Suppressor macrophage treated with lipopolysaccharide for 1 hour (primary cell): ENCODE data around the gene TMEM88.

ENCODE experiments used
- DNase-seq, 3 donors: peaks; one replicate each; pipeline ENCODE4 v3.0.0-alpha.2; 2020 to 2022

The TMEM88 gene, protein sequence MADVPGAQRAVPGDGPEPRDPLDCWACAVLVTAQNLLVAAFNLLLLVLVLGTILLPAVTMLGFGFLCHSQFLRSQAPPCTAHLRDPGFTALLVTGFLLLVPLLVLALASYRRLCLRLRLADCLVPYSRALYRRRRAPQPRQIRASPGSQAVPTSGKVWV

GRCh38 chr17:7854851-7855659 lies at the start of gene TMEM88:
TMEM88 (plus strand) TSS chr17:7855066; CDS start chr17:7855075, 9 bp downstream.
- DNase-seq, result peak in 1 of 3 donors; percentile 21

- peak; percentile 28 to 43 (median 36) for DNase-seq
Measured at GRCh38 chr17:7806587-7806986, 48.3 kb upstream of the TMEM88 start.

GRCh38 chr17:7807206-7807605 lies 47.7 kb upstream of the TMEM88 start:
- no peak for DNase-seq

GRCh38 chr17:7809086-7809790 lies 45.6 kb upstream of the TMEM88 start:
- DNase-seq, result no peak

DNA sequence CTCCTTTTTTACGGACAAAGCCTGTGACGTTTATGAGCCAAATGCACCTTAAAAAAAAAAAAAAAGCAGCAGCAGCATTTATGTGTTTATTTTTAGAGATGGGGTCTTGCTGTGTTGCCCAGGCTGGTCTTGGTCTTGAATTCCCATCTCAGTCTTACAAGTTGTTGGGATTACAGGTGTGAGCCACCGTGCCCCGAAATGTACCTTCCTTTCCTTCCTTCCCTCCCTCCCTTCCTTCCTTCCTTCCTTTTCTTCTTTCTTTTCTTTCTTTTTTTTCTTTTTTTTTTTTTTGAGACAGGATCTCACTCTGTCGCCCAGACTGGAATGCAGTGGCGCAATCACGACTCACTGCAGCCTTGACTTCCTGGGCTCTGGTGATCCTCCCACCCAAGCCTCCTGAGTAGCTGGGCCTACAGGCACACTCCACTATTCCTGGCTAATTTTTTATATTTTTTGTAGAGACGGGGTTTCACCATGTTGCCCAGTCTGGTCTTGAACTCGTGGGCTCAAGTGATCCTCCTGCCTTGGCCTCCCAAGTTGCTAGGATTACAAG lies 45.0 kb upstream of the TMEM88 start:
- DNase-seq, result peak in 2 of 3 donors; percentile 15

DNA sequence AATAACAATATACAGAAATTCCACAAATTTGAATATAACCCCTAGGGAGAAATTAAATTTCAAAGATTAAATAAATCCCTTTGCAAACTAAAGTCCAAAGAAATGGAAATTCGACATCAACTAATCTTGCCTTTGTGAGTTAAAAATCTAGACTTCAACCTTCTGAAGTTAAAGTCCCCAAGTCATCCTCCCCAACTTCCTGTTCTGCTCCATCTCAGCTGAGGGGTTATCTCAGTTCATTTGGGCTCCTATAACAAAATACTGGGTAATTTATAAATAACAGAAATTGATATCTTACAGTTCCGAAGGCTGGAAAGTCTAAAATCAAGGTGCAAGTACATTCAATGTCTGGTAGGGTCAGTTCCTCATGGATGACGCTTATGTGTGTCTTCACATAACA lies 43.6 kb upstream of the TMEM88 start:
- peak; percentile 21 to 41 (median 29) for DNase-seq

DNA sequence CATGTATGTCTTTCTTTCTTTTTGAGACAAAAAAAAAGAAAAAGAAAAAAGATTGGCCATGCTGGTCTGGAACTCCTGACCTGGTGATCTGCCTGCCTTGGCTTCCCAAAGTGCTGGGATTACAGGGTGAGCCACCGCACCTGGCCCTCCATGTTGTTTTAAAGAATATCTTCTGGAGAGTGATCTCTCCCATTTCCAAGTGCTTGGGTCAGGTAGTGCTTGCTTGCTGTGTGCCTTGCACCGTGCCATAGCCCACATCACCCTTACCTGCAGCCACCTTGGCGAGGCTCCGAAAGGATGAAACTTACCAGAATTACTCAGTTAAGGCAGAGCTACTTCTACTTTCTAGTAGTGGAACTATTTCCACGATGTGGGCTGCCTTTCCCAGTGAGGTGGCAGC lies 39.9 kb upstream of the TMEM88 start:
- no peak for DNase-seq

- no peak for DNase-seq
Measured at GRCh38 chr17:7816926-7817642, 37.8 kb upstream of the TMEM88 start.

DNA sequence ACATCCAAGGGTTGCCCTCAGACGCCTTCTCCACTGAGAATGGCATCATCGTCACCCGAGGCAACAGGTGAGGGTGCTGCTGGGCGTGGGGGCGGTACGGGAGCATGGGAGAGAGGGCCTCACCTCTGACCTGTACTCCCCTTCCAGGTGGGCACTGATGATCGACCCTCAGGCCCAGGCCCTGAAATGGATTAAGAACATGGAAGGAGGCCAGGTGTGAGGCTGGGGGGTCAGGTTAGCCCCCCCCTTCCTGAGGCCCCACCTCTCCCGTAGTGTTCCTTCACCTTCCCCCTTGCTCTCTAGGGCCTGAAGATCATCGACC lies 37.3 kb upstream of the TMEM88 start:
- DNase-seq, result no peak

GRCh38 chr17:7818026-7818425 lies 36.8 kb upstream of the TMEM88 start:
- DNase-seq, result no peak

DNA sequence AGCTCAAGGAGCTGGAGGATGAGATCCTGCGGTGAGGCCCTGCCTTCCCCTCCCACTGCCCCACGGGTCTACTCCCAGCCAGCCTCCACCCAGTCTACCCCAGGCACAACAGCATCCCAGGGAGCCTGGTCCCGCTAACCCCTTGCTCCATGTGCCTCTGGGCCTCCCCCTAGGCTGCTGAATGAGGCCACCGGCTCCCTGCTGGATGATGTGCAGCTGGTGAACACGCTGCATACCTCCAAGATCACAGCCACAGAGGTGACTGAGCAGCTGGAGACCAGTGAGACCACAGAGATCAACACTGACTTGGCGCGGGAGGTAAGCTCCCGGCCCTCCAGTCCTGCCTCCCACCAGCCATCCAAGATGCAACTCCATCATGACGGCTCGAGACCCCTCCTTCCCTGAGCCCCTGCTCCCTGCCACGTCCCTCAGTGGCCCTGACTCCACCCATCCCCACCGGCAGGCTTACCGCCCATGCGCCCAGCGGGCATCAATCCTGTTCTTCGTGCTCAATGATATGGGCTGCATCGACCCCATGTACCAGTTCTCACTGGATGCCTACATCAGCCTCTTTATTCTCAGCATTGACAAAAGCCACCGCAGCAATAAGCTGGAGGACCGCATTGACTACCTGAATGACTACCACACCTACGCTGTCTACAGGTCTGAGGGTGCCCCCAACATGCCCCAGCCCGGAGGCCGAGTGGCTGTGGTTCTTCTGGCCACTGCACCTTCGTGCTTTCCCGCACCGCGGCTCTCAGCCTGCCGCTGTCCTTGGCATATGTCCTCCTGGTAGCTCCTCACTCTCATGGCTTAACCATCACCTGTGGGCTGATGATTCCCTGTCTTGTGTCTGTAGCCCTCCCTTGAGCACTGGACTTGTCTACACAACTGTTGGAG lies 35.9 kb upstream of the TMEM88 start:
- no peak for DNase-seq

- no peak for DNase-seq
Measured at GRCh38 chr17:7820231-7820630, 34.6 kb upstream of the TMEM88 start.

DNA sequence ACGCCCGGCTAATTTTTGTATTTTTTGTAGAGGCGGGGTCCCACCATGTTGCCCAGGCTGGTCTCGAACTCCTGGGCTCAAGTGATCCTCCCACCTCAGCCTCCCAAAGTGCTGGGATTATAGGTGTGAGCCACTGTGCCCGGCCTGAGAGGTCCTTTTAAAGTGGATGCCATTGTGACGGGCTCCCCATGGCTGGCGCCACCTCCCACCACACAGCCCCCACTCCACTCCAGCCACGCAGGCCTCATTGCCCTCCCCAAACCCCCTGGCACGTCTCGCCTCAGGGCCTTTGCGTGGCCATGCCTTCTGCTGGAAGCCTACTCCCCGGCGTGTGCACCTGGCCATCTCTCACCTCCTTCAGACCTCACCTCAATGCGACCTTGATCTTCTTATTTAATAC lies 32.7 kb upstream of the TMEM88 start:
- DNase-seq, result no peak

GRCh38 chr17:7823581-7824001 lies 31.3 kb upstream of the TMEM88 start:
- no peak for DNase-seq

- no peak for DNase-seq
Measured at GRCh38 chr17:7824021-7824924, 30.6 kb upstream of the TMEM88 start.

DNA sequence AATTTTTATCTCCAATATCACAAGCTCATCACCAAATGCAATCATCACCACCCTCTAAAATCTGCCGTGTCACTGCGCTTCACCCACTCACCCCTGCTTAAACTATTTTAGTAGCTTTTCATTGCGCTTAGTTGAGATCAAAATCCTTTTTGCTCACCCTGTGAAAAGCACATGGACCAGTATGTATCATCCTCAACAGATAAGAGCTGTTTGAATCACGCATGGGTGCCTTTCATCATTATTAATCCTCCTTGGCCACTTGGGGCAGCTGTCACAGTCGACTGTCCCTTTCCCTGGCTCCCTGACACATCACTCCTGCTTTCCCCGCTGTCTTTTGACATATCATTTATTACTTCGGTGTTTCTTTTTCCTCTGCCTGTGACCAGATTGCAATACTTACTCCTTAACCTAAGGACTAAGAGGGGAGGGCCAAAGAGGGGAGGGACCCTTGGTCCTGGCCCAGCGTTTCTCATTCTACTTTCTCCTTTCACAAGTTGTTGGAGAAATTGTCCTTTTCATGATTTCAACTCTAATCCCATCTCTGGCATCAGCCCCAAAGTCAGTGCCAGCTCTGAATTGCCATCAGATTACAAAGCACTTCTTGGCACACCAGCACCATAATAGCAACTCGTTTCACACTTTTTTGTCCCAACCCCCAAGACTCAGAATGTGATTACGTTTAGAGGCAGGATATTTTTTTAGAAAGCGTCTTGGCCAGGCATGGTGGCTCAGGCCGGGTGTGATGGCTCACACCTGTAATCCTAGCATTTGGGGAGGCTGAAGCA lies 29.5 kb upstream of the TMEM88 start:
- DNase-seq, result peak; percentile 65 to 67 (median 66)

DNA sequence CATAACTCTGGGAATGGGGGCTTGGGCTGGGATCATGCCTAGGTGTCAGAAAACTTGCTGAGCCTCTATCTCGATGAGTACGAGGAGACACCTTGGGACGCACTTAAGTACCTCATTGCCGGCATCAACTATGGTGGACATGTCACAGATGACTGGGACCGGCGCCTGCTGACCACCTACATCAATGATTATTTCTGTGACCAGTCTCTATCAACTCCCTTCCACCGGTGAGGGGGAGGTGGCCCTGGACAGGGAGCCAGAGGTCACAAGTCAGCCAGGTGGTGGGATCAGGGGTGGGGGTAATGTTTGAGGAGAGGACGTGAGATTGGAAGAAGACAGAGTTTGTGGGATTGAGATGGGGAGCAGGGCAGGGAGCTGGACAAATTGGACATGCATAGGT lies 24.2 kb upstream of the TMEM88 start:
- DNase-seq, result no peak

DNA sequence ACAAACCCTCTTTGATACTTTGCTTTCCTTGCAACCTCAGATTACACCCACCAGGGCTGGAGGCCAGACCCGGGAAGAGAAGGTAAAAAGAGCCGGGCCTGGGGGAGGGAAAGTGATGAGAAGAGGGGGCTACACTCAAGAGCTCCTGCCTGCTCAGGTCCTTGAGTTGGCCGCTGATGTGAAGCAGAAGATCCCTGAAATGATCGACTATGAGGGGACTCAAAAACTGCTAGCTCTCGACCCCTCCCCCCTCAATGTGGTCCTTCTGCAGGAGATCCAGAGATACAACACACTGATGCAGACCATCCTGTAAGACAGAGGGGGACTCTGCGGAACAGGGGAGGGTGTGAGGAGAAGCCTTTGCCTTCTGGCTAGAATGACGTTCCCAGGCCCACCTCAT lies 23.6 kb upstream of the TMEM88 start:
- DNase-seq, result no peak

- no peak for DNase-seq
Measured at GRCh38 chr17:7832431-7832830, 22.4 kb upstream of the TMEM88 start.
